ENCODE measurements around the gene DOCK1.

DOCK1 gene

DNA sequence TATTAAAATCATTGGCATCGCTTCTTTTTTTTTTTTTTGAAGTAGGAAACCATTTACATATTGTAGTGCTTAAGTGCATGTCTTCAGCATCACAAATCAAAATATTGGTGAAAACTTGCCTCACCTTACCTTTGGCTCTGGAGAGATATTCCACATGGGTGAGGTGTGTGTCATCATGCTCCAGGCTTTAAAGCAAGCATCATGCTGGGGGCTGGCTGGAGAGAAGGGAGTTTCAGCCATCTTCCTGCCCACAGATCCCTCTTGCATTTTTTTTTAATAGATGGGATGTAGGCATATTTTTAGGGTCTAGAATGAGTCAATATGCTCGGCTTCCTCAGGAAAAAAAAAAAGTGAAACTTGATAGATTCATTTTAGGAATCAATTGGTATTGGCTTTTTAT, 293.5 kb downstream of the DOCK1 start:
- Histone ChIP-seq H3K27ac (ENCODE audit: low read length) (no peak overlapping the region), H3K9ac (ENCODE audit: low read length in 2 of 2) (no peak overlapping the region), H3K4me3 (ENCODE audit: low read length in 2 of 2) (no peak overlapping the region), H3K9me3 (ENCODE audit: control insufficient read depth in 2 of 2, low read length in 2 of 2) (no peaks in the 10 kb centered on the region), H3K4me1 (ENCODE audit: control insufficient read depth, insufficient read depth, low read length) (peaks cover 15% of the 10 kb centered on the region), H3K36me3 (ENCODE audit: control insufficient read depth in 2 of 2, insufficient read depth in 2 of 2, low read length in 2 of 2) (peaks cover 0 to 6% of the 10 kb centered on the region in 2 donors), H3K27me3 (ENCODE audit: control insufficient read depth in 1 of 2, insufficient read depth in 2 of 2, low read length in 2 of 2) (peaks cover 7% of the 10 kb centered on the region in 2 donors)

DNA sequence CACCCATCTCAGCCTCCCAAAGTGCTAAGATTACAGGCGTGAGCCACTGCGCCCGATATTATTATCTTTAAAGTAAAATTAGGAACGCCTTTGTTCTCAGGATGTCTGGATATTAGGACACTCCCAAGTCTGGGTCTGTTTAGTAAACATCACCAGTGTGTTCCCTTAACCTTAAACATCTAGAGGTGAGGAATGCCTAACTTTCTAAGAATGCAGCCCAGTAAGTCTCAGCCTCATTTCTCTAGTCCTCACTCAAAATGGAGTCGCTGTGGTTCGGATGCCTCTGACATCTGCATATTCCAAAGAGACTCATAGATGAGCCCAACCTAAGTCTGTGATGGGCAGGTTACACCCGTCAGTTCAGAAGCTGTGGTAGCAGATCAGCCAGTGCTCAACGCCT, 295.4 kb downstream of the DOCK1 start:
- Histone ChIP-seq H3K9ac (ENCODE audit: low read length in 2 of 2) (no peak overlapping the region), H3K4me1 (ENCODE audit: control insufficient read depth, insufficient read depth, low read length) (peaks cover 6% of the 10 kb centered on the region), H3K4me3 (ENCODE audit: low read length in 2 of 2) (no peak overlapping the region), H3K36me3 (ENCODE audit: control insufficient read depth in 2 of 2, insufficient read depth in 2 of 2, low read length in 2 of 2) (peaks cover 0 to 6% of the 10 kb centered on the region in 2 donors), H3K27me3 (ENCODE audit: control insufficient read depth in 1 of 2, insufficient read depth in 2 of 2, low read length in 2 of 2) (peaks cover 0 to 2% of the 10 kb centered on the region in 2 donors), H3K9me3 (ENCODE audit: control insufficient read depth in 2 of 2, low read length in 2 of 2) (no peaks in the 10 kb centered on the region), H3K27ac (ENCODE audit: low read length) (no peak overlapping the region)

DNA sequence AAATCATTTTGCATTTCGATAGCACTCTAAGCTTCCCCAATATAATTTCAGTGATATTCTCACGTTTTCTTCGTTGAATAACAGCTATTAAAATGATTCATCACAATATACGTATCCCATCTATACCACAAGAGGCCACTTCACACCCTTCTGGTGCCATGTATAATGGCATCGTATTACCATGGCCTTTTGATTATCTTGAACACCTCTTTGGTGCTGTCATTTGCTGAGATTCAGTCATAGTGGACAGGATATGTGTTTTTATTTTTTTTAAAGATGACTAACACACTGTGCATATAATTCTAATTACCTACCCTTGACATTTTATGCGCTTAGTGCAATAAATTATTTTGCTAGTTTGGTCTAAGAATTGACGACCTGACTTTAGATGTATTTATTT, 297.8 kb downstream of the DOCK1 start:
- Histone ChIP-seq H3K27ac (ENCODE audit: low read length) (no peak overlapping the region), H3K9ac (ENCODE audit: low read length in 2 of 2) (no peak overlapping the region), H3K36me3 (ENCODE audit: control insufficient read depth in 2 of 2, insufficient read depth in 2 of 2, low read length in 2 of 2) (peaks cover 0 to 6% of the 10 kb centered on the region in 2 donors), H3K9me3 (ENCODE audit: control insufficient read depth in 2 of 2, low read length in 2 of 2) (no peaks in the 10 kb centered on the region), H3K27me3 (ENCODE audit: control insufficient read depth in 1 of 2, insufficient read depth in 2 of 2, low read length in 2 of 2) (no peaks in the 10 kb centered on the region), H3K4me1 (ENCODE audit: control insufficient read depth, insufficient read depth, low read length) (no peaks in the 10 kb centered on the region), H3K4me3 (ENCODE audit: low read length in 2 of 2) (no peak overlapping the region)

DNA sequence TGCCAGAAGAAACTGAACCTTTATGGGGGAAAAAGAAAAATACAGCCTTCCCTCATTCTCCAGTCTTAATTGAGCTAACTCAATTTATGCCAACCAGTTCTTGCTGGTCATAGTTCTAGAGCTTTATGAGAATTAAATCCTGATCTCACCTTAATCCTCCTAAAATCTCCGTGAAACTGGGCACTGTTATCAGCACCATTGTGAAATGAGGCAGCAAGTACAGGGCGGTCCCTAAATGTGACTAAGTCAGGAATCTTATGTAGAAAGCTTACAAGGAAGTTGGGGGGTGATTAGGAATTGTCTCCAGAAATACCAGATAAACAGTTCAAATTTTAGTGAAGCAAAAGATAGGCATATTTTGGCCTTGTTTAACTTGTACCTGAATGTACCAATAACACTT, 301.9 kb downstream of the DOCK1 start:
- H3K27ac ChIP-seq (ENCODE audit: low read length), result no peak overlapping the region
- no peak overlapping the region for H3K9ac ChIP-seq (ENCODE audit: low read length in 2 of 2)

DNA sequence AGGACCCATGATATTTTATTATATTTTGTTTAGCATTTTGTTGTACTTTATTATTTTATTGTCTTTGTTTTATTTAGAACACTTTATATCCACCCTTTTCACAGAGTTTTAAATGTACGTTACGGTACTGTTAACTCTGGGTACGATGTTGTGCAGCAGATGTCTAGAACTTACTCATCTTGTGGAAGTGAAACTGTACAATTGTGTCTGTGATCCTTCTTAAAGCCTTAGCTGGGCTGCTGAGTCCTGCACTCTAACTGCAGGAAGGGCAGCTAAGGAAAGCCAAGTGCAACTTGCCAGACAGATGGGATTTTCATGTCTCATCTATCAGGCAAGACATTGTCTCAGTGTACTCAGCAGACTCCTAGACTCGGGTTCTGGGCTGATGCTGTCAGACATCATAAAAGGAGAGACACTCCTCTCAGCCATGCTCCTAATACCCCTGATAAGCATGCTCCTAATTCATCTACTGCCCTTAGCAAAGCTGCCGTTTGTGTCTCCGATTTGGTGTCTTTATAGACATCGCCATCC, 305.8 kb downstream of the DOCK1 start:
- Histone ChIP-seq H3K9me3 (ENCODE audit: control insufficient read depth in 2 of 2, low read length in 2 of 2) (no peaks in the 10 kb centered on the region), H3K4me1 (ENCODE audit: control insufficient read depth, insufficient read depth, low read length) (no peaks in the 10 kb centered on the region), H3K9ac (ENCODE audit: low read length in 2 of 2) (no peak overlapping the region), H3K27ac (ENCODE audit: low read length) (no peak overlapping the region), H3K27me3 (ENCODE audit: control insufficient read depth in 1 of 2, insufficient read depth in 2 of 2, low read length in 2 of 2) (no peaks in the 10 kb centered on the region), H3K4me3 (ENCODE audit: low read length in 2 of 2) (no peak overlapping the region), H3K36me3 (ENCODE audit: control insufficient read depth in 2 of 2, insufficient read depth in 2 of 2, low read length in 2 of 2) (peaks cover 0 to 3% of the 10 kb centered on the region in 2 donors)

More for the DNA sequence above, 301.9 kb downstream of the DOCK1 start:
- no peaks in the 10 kb centered on the region for H3K4me1 ChIP-seq (ENCODE audit: control insufficient read depth, insufficient read depth, low read length)
- no peaks in the 10 kb centered on the region for H3K27me3 ChIP-seq (ENCODE audit: control insufficient read depth in 1 of 2, insufficient read depth in 2 of 2, low read length in 2 of 2)
- H3K4me3 ChIP-seq (ENCODE audit: low read length in 2 of 2), result no peak overlapping the region
- peaks cover 0 to 5% of the 10 kb centered on the region in 2 donors for H3K36me3 ChIP-seq (ENCODE audit: control insufficient read depth in 2 of 2, insufficient read depth in 2 of 2, low read length in 2 of 2)
- H3K9me3 ChIP-seq (ENCODE audit: control insufficient read depth in 2 of 2, low read length in 2 of 2), result no peaks in the 10 kb centered on the region

DNA sequence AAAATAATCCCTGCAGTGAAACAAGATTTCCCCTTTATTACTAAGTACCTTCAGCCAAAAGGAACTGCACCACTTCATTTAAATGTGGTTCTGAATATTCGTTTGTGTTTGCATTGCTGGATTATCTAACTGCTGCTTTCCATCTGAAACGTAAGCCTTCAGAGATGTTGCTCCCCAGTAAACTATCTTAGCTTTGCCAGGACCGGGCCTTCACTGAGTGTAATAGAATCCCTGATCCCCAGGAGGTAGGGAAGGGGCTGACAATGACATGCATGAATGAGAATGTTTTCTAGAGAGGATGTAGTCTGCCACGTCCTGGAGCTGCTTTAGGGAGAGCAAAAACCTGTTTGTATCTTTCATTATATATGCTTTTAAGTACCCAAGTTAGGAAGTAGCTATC, 310.6 kb downstream of the DOCK1 start:
- Histone ChIP-seq H3K27ac (ENCODE audit: low read length) (no peak overlapping the region), H3K4me3 (ENCODE audit: low read length in 2 of 2) (no peak overlapping the region), H3K9me3 (ENCODE audit: control insufficient read depth in 2 of 2, low read length in 2 of 2) (no peaks in the 10 kb centered on the region), H3K9ac (ENCODE audit: low read length in 2 of 2) (no peak overlapping the region), H3K27me3 (ENCODE audit: control insufficient read depth in 1 of 2, insufficient read depth in 2 of 2, low read length in 2 of 2) (no peaks in the 10 kb centered on the region), H3K36me3 (ENCODE audit: control insufficient read depth in 2 of 2, insufficient read depth in 2 of 2, low read length in 2 of 2) (peaks cover 0 to 3% of the 10 kb centered on the region in 2 donors), H3K4me1 (ENCODE audit: control insufficient read depth, insufficient read depth, low read length) (no peaks in the 10 kb centered on the region)

DNA sequence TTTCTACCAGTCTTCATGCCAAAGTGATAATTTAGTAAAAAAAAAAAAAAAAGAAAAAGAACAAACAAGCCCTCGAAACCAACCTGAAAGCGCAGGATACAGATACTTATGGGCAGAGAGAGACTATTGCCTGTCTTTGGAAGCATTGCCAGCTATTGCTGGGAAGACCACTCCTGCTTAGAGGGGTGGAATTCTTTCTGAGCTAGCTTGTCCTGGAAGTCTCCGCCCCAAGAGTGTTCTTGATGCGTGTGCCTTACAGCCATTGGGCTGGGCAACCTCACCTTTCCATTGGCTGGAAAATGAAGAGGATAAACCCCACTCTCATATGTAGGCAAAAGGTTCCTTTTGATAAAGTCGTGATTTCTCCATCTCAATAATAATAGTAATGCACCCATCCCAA, 311.0 kb downstream of the DOCK1 start:
- peaks cover 0 to 3% of the 10 kb centered on the region in 2 donors for H3K36me3 ChIP-seq (ENCODE audit: control insufficient read depth in 2 of 2, insufficient read depth in 2 of 2, low read length in 2 of 2)

DNA sequence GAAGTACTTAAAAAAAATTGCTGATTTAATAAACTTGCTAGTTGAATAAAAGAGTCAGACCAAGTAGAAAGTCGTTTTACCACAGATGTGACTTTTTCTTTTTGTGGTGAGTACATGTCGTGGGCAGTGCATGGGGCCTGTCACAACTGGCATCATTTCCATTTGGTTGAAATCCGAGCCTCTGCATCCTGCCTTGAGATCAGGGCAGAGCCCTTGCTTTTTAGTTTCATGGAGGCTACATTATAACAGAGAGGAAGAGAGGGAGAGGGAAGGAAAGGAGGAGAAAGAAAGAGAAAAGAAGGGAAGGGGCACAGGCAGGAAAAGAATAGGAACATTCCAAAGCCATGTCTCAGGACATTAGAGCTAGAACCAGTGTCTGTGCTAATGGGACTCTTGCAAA, 311.6 kb downstream of the DOCK1 start:
- H3K4me1 ChIP-seq (ENCODE audit: control insufficient read depth, insufficient read depth, low read length), result no peaks in the 10 kb centered on the region
- no peak overlapping the region for H3K4me3 ChIP-seq (ENCODE audit: low read length in 2 of 2)
- no peak overlapping the region for H3K9ac ChIP-seq (ENCODE audit: low read length in 2 of 2)
- no peaks in the 10 kb centered on the region for H3K9me3 ChIP-seq (ENCODE audit: control insufficient read depth in 2 of 2, low read length in 2 of 2)
- peaks cover 0 to 2% of the 10 kb centered on the region in 2 donors for H3K36me3 ChIP-seq (ENCODE audit: control insufficient read depth in 2 of 2, insufficient read depth in 2 of 2, low read length in 2 of 2)
- H3K27me3 ChIP-seq (ENCODE audit: control insufficient read depth in 1 of 2, insufficient read depth in 2 of 2, low read length in 2 of 2), result no peaks in the 10 kb centered on the region
- H3K27ac ChIP-seq (ENCODE audit: low read length), result no peak overlapping the region

More for the DNA sequence above, 311.0 kb downstream of the DOCK1 start:
- Histone ChIP-seq H3K9me3 (ENCODE audit: control insufficient read depth in 2 of 2, low read length in 2 of 2) (no peaks in the 10 kb centered on the region), H3K27ac (ENCODE audit: low read length) (no peak overlapping the region), H3K4me3 (ENCODE audit: low read length in 2 of 2) (no peak overlapping the region), H3K9ac (ENCODE audit: low read length in 2 of 2) (no peak overlapping the region), H3K4me1 (ENCODE audit: control insufficient read depth, insufficient read depth, low read length) (no peaks in the 10 kb centered on the region), H3K27me3 (ENCODE audit: control insufficient read depth in 1 of 2, insufficient read depth in 2 of 2, low read length in 2 of 2) (no peaks in the 10 kb centered on the region)

DNA sequence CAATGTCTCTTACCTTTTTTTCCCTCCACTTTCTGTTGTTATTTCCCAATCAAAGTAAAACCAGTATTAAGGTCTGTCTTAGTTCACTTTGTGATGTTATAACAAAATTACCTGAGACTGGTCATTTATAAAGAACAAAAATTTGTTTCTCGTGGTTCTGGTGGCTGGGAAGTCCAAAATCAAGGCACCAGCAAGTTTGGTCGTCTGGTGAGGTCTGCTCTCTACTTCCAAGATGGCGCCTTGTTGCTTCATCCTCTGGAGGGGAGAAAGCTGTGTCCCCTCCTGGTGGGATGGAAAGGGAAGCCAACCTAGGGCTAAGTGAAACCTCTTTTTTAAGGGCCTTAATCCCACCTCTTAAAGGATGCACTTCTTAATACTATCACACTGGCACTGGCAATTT, 313.4 kb downstream of the DOCK1 start:
- Histone ChIP-seq H3K27me3 (ENCODE audit: control insufficient read depth in 1 of 2, insufficient read depth in 2 of 2, low read length in 2 of 2) (no peaks in the 10 kb centered on the region), H3K36me3 (ENCODE audit: control insufficient read depth in 2 of 2, insufficient read depth in 2 of 2, low read length in 2 of 2) (peaks cover 0 to 2% of the 10 kb centered on the region in 2 donors), H3K27ac (ENCODE audit: low read length) (no peak overlapping the region), H3K4me1 (ENCODE audit: control insufficient read depth, insufficient read depth, low read length) (no peaks in the 10 kb centered on the region), H3K4me3 (ENCODE audit: low read length in 2 of 2) (no peak overlapping the region), H3K9me3 (ENCODE audit: control insufficient read depth in 2 of 2, low read length in 2 of 2) (no peaks in the 10 kb centered on the region), H3K9ac (ENCODE audit: low read length in 2 of 2) (no peak overlapping the region)

DNA sequence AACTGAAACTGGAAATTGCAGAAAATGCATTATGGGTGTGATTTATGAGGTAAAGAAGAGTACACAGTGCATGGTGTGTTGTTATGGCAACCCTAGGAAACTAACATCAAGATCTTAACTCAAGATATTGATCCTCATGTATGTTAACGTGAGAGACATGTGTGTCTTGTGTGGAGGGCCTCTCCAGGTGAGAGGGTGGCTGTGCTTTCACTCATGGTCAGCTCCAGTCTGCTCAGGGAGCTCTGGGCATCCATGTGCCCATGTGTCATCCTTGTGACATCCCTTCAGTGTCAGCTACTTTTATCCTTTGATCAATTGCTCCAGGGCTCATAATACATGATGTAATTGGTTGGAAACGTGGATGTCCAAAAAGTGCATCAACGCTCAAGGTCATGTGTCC, 316.1 kb downstream of the DOCK1 start:
- Histone ChIP-seq H3K36me3 (ENCODE audit: control insufficient read depth in 2 of 2, insufficient read depth in 2 of 2, low read length in 2 of 2) (no peaks in the 10 kb centered on the region), H3K9ac (ENCODE audit: low read length in 2 of 2) (no peak overlapping the region), H3K27me3 (ENCODE audit: control insufficient read depth in 1 of 2, insufficient read depth in 2 of 2, low read length in 2 of 2) (no peaks in the 10 kb centered on the region), H3K4me1 (ENCODE audit: control insufficient read depth, insufficient read depth, low read length) (no peaks in the 10 kb centered on the region), H3K4me3 (ENCODE audit: low read length in 2 of 2) (no peak overlapping the region), H3K9me3 (ENCODE audit: control insufficient read depth in 2 of 2, low read length in 2 of 2) (no peaks in the 10 kb centered on the region), H3K27ac (ENCODE audit: low read length) (no peak overlapping the region)

DNA sequence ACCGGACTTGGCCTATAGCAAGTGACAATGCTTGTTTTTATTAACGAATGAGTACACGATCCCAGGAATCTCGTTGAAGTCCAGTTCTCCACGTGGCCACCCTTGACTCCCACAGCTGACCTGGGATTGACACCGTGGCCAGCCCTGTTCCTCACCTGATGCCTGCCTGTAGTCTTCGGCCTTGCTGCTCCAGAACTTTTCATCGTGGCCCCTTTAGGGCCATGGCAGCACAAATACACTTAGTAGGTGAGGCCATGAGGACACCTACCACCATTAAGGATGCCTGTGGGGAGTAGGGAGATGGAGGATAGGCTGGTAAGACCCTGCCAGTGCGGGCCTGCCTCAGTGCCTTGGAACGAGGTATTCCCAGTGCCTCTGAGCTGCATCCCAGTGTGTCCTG, 321.8 kb downstream of the DOCK1 start:
- Histone ChIP-seq H3K9ac (ENCODE audit: low read length in 2 of 2) (no peak overlapping the region), H3K27me3 (ENCODE audit: control insufficient read depth in 1 of 2, insufficient read depth in 2 of 2, low read length in 2 of 2) (no peaks in the 10 kb centered on the region), H3K36me3 (ENCODE audit: control insufficient read depth in 2 of 2, insufficient read depth in 2 of 2, low read length in 2 of 2) (peaks cover 0 to 3% of the 10 kb centered on the region in 2 donors), H3K9me3 (ENCODE audit: control insufficient read depth in 2 of 2, low read length in 2 of 2) (no peaks in the 10 kb centered on the region), H3K4me3 (ENCODE audit: low read length in 2 of 2) (no peak overlapping the region), H3K27ac (ENCODE audit: low read length) (no peak overlapping the region), H3K4me1 (ENCODE audit: control insufficient read depth, insufficient read depth, low read length) (no peaks in the 10 kb centered on the region)
